ENCODE results near the gene TOB2.
A peak's percentile ranks its signal among the peaks of the same experiment; 100 is the strongest.

TOB2 gene

GRCh38 chr22:41446639-41447434 is at the start of gene TOB2:
TSS of gene TOB2 (minus strand) at chr22:41446801. CDS start at chr22:41437345, 9,456 bp downstream.
- TF ChIP-seq, protein P1, sequence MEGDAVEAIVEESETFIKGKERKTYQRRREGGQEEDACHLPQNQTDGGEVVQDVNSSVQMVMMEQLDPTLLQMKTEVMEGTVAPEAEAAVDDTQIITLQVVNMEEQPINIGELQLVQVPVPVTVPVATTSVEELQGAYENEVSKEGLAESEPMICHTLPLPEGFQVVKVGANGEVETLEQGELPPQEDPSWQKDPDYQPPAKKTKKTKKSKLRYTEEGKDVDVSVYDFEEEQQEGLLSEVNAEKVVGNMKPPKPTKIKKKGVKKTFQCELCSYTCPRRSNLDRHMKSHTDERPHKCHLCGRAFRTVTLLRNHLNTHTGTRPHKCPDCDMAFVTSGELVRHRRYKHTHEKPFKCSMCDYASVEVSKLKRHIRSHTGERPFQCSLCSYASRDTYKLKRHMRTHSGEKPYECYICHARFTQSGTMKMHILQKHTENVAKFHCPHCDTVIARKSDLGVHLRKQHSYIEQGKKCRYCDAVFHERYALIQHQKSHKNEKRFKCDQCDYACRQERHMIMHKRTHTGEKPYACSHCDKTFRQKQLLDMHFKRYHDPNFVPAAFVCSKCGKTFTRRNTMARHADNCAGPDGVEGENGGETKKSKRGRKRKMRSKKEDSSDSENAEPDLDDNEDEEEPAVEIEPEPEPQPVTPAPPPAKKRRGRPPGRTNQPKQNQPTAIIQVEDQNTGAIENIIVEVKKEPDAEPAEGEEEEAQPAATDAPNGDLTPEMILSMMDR (IDR thresholded peaks at IDR 0.05; ENCODE audit: insufficient read depth, low read depth, low read length, missing control alignments), result no peak
- peak within 1 kb of the TSS; percentile 82 for H3K4me3 ChIP-seq (ENCODE audit: low read depth, low read length)
- DNase-seq (ENCODE audit: low read depth), result peak; percentile 98

DNA sequence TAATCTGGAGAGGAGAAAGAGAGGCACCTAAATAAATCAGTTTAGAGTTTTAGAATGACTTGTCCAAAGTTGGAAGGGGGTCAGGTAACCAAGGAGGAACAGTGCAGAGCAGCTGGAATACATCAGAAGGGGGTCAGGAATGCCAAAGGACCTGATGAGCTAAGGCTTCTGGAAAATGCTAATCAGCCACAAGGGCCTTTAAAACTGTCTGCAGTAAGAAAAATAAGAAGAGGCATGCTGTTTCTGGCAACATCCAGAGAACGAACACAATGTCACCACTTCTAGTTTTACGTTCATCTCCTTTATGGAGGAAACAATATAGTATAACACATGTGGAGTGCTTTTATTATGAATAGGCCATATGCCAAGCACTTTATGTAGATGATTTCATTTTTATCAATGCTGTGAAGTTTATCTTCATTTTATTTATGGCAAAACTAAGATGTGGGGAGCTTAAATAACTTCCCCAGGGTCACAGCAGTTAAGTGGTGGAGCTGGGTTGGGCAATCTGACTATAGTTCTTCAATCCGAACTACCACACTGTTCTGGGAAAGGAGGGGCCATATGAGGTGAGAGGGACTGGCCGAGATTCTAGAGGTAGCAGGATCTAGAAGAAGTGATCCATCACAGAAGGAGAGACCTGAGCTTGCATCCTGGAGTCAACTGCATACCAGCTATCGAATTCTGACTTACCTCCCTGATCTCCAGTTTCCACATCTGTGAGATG is 44.9 kb upstream of the TOB2 start:
- DNase-seq (ENCODE audit: low read depth), result no peak
- TF ChIP-seq, protein P1 (IDR thresholded peaks at IDR 0.05; ENCODE audit: insufficient read depth, low read depth, low read length, missing control alignments), result no peak
- H3K4me3 ChIP-seq (ENCODE audit: low read depth, low read length), result no peak overlapping the region

DNA sequence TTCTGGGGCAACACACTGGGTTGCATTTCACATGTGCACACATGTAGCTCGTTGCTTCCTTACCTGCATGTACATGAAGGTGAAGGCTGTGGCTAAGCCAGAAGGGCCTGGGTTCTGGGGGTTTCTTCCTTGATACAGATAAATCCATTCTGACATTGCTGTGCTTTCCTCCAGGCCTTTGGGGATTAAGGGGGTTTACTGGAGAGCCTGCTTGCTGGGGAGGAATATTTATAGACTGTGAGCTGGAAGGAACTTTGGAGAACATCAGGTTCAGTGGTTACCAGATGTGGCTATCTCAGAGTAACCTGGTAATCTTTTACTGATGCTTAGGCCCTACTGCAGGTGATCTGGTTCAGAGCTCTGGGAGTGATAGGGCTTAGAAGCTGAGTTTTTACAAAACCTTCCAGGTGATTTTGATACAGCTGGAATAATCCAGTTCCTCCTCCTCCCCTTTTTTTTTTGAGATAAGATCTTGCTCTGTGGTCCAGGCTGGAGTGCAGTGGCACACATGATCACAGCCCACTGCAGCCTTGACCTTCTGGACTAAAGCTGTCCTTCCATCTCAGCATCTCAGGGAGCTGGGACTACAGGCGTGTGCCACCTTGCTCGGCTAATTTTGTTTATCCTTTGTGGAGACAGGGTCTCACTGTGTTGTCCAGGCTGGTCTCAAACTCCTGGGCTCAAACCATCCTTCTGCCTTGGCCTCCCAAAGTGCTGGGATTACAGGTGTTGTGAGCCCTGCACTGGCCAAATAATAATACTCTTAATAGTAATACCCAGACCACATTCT is 42.2 kb upstream of the TOB2 start:
- TF ChIP-seq, protein P1 (IDR thresholded peaks at IDR 0.05; ENCODE audit: insufficient read depth, low read depth, low read length, missing control alignments), result no peak
- H3K4me3 ChIP-seq (ENCODE audit: low read depth, low read length), result no peak overlapping the region
- DNase-seq (ENCODE audit: low read depth), result no peak

GRCh38 chr22:41488076-41488475 is 41.5 kb upstream of the TOB2 start:
- TF ChIP-seq, protein P1 (IDR thresholded peaks at IDR 0.05; ENCODE audit: insufficient read depth, low read depth, low read length, missing control alignments), result no peak
- DNase-seq (ENCODE audit: low read depth), result no peak
- no peak overlapping the region for H3K4me3 ChIP-seq (ENCODE audit: low read depth, low read length)

- TF ChIP-seq, protein P1 (IDR thresholded peaks at IDR 0.05; ENCODE audit: insufficient read depth, low read depth, low read length, missing control alignments), result no peak
- H3K4me3 ChIP-seq (ENCODE audit: low read depth, low read length), result no peak overlapping the region
- DNase-seq (ENCODE audit: low read depth), result no peak
These were observed 40.7 kb upstream of the TOB2 start for GRCh38 chr22:41487037-41487935.

- DNase-seq (ENCODE audit: low read depth), result no peak
- no peak overlapping the region for H3K4me3 ChIP-seq (ENCODE audit: low read depth, low read length)
- TF ChIP-seq, protein P1 (IDR thresholded peaks at IDR 0.05; ENCODE audit: insufficient read depth, low read depth, low read length, missing control alignments), result no peak
These were observed 38.4 kb upstream of the TOB2 start for GRCh38 chr22:41485033-41485432.

All from GM12865 (cell line).